HepG2 (cell line): Measurements from ENCODE around the gene SCAI. TPM values are rescaled to one million over a fixed set of nuclear protein-coding genes. Genes with fewer than 3 reads are reported as not detected.

Experiments used
- ARNT2 ChIP-seq: sonication (generic); formaldehyde crosslinking; IDR thresholded peaks from 2 replicates; pipeline ENCODE4 v1.8.0; 2022; ENCODE audit warnings: mild to moderate bottlenecking, low read depth, missing genetic modification reagents, moderate library complexity
- CENPX ChIP-seq: sonication (generic); formaldehyde crosslinking; IDR thresholded peaks from 2 replicates; pipeline ENCODE4 v1.9.0; 2021; ENCODE audit warnings: mild to moderate bottlenecking, missing genetic modification reagents, moderate library complexity
- CREB1 ChIP-seq, 2 experiments: fragments of 450-650 bp in 1 of 2; IDR thresholded peaks; 2 replicates each; pipeline ENCODE4 v1.6.1; 2016 to 2017; ENCODE audit warnings: control low read depth in 1 of 2, mild to moderate bottlenecking in 1 of 2, missing compliant biosample characterization in 1 of 2, missing genetic modification characterization in 1 of 2
- FOXK2 ChIP-seq: fragments of 450-650 bp; IDR thresholded peaks from 2 replicates; pipeline ENCODE4 v1.6.1; 2016
- MEIS1 ChIP-seq: sonication (generic); formaldehyde crosslinking; IDR thresholded peaks from 2 replicates; pipeline ENCODE4 v1.9.0; 2021; ENCODE audit warnings: mild to moderate bottlenecking, missing genetic modification reagents, moderate library complexity, borderline replicate concordance
- MTF2 ChIP-seq: sonication (generic); formaldehyde crosslinking; IDR thresholded peaks from 2 replicates; pipeline ENCODE4 v1.5.0; 2020; ENCODE audit warnings: missing genetic modification reagents, borderline replicate concordance
- NR2F6 ChIP-seq, 2 experiments: IDR thresholded peaks; 2 replicates each; pipeline ENCODE4 v1.6.1; 2016; ENCODE audit warnings: antibody characterized with exemption in 1 of 2, mild to moderate bottlenecking in 1 of 2
- PAF1 ChIP-seq: IDR thresholded peaks from 2 replicates; pipeline ENCODE4 v1.6.1; 2016; ENCODE audit warnings: missing genetic modification reagents, missing compliant biosample characterization
- PAX8 ChIP-seq: sonication (generic); formaldehyde crosslinking; IDR thresholded peaks from 2 replicates; pipeline ENCODE4 v1.8.0; 2022; ENCODE audit warnings: mild to moderate bottlenecking, missing genetic modification reagents, borderline replicate concordance
- POLR2AphosphoS2 ChIP-seq: IDR thresholded peaks from 2 replicates; pipeline ENCODE4 v1.6.1; 2011; ENCODE audit warnings: low read depth, low read length, improper control_type of control experiment
- RELA ChIP-seq: sonication (generic); formaldehyde crosslinking; IDR thresholded peaks from 2 replicates; pipeline ENCODE4 v1.4.0; 2020; ENCODE audit warnings: missing genetic modification reagents
- TEAD2 ChIP-seq: sonication (generic); formaldehyde crosslinking; IDR thresholded peaks from 2 replicates; pipeline ENCODE4 v1.9.0; 2021; ENCODE audit warnings: missing genetic modification reagents
- TOE1 ChIP-seq: sonication (generic); formaldehyde crosslinking; IDR thresholded peaks from 2 replicates; pipeline ENCODE4 v1.4.0; 2020; ENCODE audit warnings: mild to moderate bottlenecking, missing genetic modification reagents
- ZBTB21 ChIP-seq: sonication (generic); formaldehyde crosslinking; IDR thresholded peaks from 2 replicates; pipeline ENCODE4 v1.4.0; 2020; ENCODE audit warnings: missing genetic modification reagents
- ZBTB42 ChIP-seq: sonication (generic); formaldehyde crosslinking; IDR thresholded peaks from 2 replicates; pipeline ENCODE4 v1.5.0; 2020; ENCODE audit warnings: mild to moderate bottlenecking, missing genetic modification reagents
- ZKSCAN1 ChIP-seq: fragments of 150-350 bp; IDR thresholded peaks from 2 replicates; pipeline ENCODE4 v1.6.1; 2014; ENCODE audit warnings: low read length
- ZNF260 ChIP-seq: sonication (generic); formaldehyde crosslinking; IDR thresholded peaks from 2 replicates; pipeline ENCODE4 v1.4.0; 2020; ENCODE audit warnings: missing genetic modification reagents, low read depth, mild to moderate bottlenecking, borderline replicate concordance
- ZNF263 ChIP-seq: sonication (generic); formaldehyde crosslinking; IDR thresholded peaks from 2 replicates; pipeline ENCODE4 v1.4.0; 2020; ENCODE audit warnings: missing genetic modification reagents
- ZNF460 ChIP-seq: sonication (generic); formaldehyde crosslinking; IDR thresholded peaks from 2 replicates; pipeline ENCODE4 v1.5.1; 2020; ENCODE audit warnings: missing genetic modification reagents, mild to moderate bottlenecking, borderline replicate concordance
- ZNF546 ChIP-seq: sonication (generic); formaldehyde crosslinking; conservative IDR thresholded peaks from 2 replicates; pipeline ENCODE4 v1.8.1; 2023; ENCODE audit warnings: mild to moderate bottlenecking, missing genetic modification reagents
- ZNF558 ChIP-seq: sonication (generic); formaldehyde crosslinking; IDR thresholded peaks from 2 replicates; pipeline ENCODE4 v1.9.0; 2022; ENCODE audit warnings: mild to moderate bottlenecking, missing genetic modification reagents, borderline replicate concordance
- ZNF607 ChIP-seq: sonication (generic); formaldehyde crosslinking; IDR thresholded peaks from 2 replicates; pipeline ENCODE4 v1.5.1; 2020; ENCODE audit warnings: missing genetic modification reagents, mild to moderate bottlenecking, borderline replicate concordance
- polyA plus RNA-seq, 8 experiments: library from polyadenylated mRNA; depleted of rRNA in 3 of 8; stranded (reverse) in 7 of 8; unstranded in 1 of 8; fragments of >200 nt; fragmentation: Illumina TruSeq in 4 of 8; extraction: Trizol in 4 of 8; gene quantifications; 2 replicates each; pipeline versions ENCODE4 v1.2.1 to v1.2.3, GENCODE V29; 2011 to 2016; ENCODE audit warnings: low read depth in 4 of 8, missing spikeins in 1 of 8, mixed read lengths in 1 of 8; ENCODE audit not compliant: insufficient read depth in 1 of 8
- total RNA-seq, 5 experiments: library from RNA; depleted of rRNA; stranded (reverse); fragments of >200 nt; fragmentation: Illumina TruSeq; extraction: Trizol; gene quantifications; 2 replicates each; pipeline ENCODE4 v1.2.3, GENCODE V29; 2016; ENCODE audit warnings: low read depth in 1 of 5
- TF ChIP-seq, protein P1 (sequence below): sonication (generic); formaldehyde crosslinking; IDR thresholded peaks from 2 replicates; pipeline ENCODE4 v1.8.0; 2022; ENCODE audit warnings: missing genetic modification reagents, mild to moderate bottlenecking, inconsistent platforms, borderline replicate concordance
- TF ChIP-seq, protein P2 (sequence below): sonication (generic); formaldehyde crosslinking; IDR thresholded peaks from 2 replicates; pipeline ENCODE4 v1.4.0; 2020; ENCODE audit warnings: mild to moderate bottlenecking, low read depth, missing genetic modification reagents
- TF ChIP-seq, protein P3 (sequence below): sonication (generic); formaldehyde crosslinking; conservative IDR thresholded peaks from 2 replicates; pipeline ENCODE4 v1.4.0; 2020; ENCODE audit warnings: missing genetic modification reagents
- TF ChIP-seq, protein P4 (sequence below), 2 experiments: fragments of 450-650 bp in 1 of 2; sonication (generic) in 1 of 2; formaldehyde crosslinking; IDR thresholded peaks; 2 replicates each; pipeline versions ENCODE4 v1.5.0 to v1.8.0; 2020 to 2022; ENCODE audit warnings: mild to moderate bottlenecking in 1 of 2, missing genetic modification reagents in 1 of 2

SCAI gene
- total and polyA plus RNA-seq, 2 of the 13 experiments (the other 11 are each of a cell fraction or from before 2014, with no cell fraction given) = 4.4 to 8.4 TPM

DNA sequence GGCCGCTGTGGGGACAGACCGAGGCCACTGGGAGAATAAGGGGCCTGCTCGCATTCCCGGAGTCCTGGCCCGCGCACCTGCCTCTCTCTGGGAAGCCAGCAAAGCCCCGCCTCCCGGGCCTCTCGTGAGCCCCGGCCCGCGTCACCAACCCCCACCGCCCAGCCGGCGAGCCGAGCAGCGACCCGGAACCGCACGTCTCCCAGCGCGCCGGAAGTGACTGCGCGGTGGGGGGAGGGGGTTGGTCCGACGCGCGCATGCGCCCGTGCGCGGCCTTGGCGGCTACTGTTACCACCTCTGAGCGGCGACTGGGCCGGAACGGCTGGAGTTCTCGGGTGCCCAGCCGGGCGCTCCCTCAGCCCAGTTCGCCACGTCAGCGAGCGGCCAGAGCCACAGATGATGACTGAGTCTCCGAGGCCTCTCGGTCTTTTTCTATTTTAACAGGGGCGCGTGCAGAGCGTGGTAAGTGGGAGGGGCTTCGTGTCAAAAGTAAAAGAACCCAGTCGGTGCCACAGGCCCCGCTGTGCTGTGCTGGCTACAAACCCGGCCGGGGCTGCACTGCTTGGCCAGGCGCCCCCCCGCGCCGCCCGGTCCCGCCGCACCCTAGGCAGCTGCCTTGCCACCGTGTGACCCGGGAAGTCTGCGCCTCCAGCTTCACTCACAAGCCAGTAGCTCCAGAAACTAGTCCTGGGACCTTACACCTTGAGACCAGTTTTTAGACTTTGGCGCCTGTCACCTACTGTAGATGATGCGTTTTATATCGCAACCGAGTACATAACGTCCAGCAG, 202.2 kb downstream of the SCAI start, which contains the start of gene GOLGA1 (continued):
- TF ChIP-seq ZNF546 = peak; percentile 57; the same call in 1 of the 2 replicates
- peak; percentile 77; the same call in 1 of the 2 replicates for TF ChIP-seq MEIS1 (CRISPR knock-in tag)
- no peak for TF ChIP-seq NR2F6 (IDR thresholded peaks at IDR 0.05)
- TF ChIP-seq NR2F6 (CRISPR knock-in tag; IDR thresholded peaks at IDR 0.05) = peak; percentile 45; the same call in 1 of the 2 replicates
- TF ChIP-seq ZNF263 (CRISPR knock-in tag) = no peak
- no peak for TF ChIP-seq ZKSCAN1
- peak; percentile 59; the same call in 1 of the 2 replicates for TF ChIP-seq TOE1 (CRISPR knock-in tag)
- TF ChIP-seq ZBTB21 (CRISPR knock-in tag) = no peak
- no peak for TF ChIP-seq CENPX (CRISPR knock-in tag)
- peak; percentile 60; the same call in 1 of the 2 replicates for TF ChIP-seq ZNF607 (CRISPR knock-in tag)
- TF ChIP-seq, protein P1, sequence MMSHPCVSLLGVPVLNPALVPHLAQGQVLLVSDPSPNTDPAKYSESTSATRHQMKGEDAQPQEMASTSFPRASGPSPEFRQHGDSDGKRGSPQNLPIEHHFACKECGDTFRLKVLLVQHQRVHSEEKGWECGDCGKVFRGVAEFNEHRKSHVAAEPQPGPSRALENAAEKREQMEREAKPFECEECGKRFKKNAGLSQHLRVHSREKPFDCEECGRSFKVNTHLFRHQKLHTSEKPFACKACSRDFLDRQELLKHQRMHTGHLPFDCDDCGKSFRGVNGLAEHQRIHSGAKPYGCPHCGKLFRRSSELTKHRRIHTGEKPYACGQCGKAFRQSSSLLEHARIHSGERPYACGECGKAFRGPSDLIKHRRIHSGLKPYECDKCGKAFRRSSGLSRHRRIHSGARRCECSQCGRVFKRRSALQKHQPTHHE (CRISPR knock-in tag) = peak; percentile 77; the same call in 1 of the 2 replicates
- 0 out of 2 replicates have a peak, but pooled peaks have one; percentile 44 for TF ChIP-seq TEAD2 (CRISPR knock-in tag)
- peak; percentile 79 for TF ChIP-seq ZBTB42
- TF ChIP-seq RELA (CRISPR knock-in tag) = peak; percentile 67; the same call in 1 of the 2 replicates
- TF ChIP-seq, protein P2, sequence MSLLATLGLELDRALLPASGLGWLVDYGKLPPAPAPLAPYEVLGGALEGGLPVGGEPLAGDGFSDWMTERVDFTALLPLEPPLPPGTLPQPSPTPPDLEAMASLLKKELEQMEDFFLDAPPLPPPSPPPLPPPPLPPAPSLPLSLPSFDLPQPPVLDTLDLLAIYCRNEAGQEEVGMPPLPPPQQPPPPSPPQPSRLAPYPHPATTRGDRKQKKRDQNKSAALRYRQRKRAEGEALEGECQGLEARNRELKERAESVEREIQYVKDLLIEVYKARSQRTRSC (CRISPR knock-in tag) = 0 out of 2 replicates have a peak, but pooled peaks have one; percentile 58
- no peak; the same call in 1 of the 2 replicates for TF ChIP-seq ZNF460 (CRISPR knock-in tag)
- no peak for TF ChIP-seq MTF2 (CRISPR knock-in tag)
- TF ChIP-seq PAF1 = no peak
- TF ChIP-seq, protein P3, sequence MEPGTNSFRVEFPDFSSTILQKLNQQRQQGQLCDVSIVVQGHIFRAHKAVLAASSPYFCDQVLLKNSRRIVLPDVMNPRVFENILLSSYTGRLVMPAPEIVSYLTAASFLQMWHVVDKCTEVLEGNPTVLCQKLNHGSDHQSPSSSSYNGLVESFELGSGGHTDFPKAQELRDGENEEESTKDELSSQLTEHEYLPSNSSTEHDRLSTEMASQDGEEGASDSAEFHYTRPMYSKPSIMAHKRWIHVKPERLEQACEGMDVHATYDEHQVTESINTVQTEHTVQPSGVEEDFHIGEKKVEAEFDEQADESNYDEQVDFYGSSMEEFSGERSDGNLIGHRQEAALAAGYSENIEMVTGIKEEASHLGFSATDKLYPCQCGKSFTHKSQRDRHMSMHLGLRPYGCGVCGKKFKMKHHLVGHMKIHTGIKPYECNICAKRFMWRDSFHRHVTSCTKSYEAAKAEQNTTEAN (CRISPR knock-in tag) = peak; percentile 51; the same call in 1 of the 2 replicates
- TF ChIP-seq ZNF260 = no peak
- TF ChIP-seq POLR2AphosphoS2 = peak; percentile 65; the same call in 1 of the 2 replicates
- peak; percentile 82; the same call in 1 of the 2 replicates for TF ChIP-seq ZNF558
- TF ChIP-seq CREB1 (IDR thresholded peaks at IDR 0.05) = peak; percentile 94
- peak; percentile 92 for TF ChIP-seq CREB1 (CRISPR knock-in tag; IDR thresholded peaks at IDR 0.05)
- no peak for TF ChIP-seq FOXK2
- TF ChIP-seq PAX8 (CRISPR knock-in tag) = peak; percentile 39; the same call in 1 of the 2 replicates
- peak; percentile 59; the same call in 1 of the 2 replicates for TF ChIP-seq ARNT2 (CRISPR knock-in tag)
- TF ChIP-seq, protein P4, sequence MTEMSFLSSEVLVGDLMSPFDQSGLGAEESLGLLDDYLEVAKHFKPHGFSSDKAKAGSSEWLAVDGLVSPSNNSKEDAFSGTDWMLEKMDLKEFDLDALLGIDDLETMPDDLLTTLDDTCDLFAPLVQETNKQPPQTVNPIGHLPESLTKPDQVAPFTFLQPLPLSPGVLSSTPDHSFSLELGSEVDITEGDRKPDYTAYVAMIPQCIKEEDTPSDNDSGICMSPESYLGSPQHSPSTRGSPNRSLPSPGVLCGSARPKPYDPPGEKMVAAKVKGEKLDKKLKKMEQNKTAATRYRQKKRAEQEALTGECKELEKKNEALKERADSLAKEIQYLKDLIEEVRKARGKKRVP (CRISPR knock-in tag; IDR thresholded peaks at IDR 0.05) = 0 out of 4 replicates have a peak, but pooled peaks of 1 of the 2 experiments have one; percentile 21
